ENCODE data around the gene ZBTB24.

ZBTB24 gene

GRCh38 chr6:109420751-109421150 is 62.3 kb downstream of the ZBTB24 start:
- DNase-seq (ENCODE audit: low read depth) = no peak

DNA sequence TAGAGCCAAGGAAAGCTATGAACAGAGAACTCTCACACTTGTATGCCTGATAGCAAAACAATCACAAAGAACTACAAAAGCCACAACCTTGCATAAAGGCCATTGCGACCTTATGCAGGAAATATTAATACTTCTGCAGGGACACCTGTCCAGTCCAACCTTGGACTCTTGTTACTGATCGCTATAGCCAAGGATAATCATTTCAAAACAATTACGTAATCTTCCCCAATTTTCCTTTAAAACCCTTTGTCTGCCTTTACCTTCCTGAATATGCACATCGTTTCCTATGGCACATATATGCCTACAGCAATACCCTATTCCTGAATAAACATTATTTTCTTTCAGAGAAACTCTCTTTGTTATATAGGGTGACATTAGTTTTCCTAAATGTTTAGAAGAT is 65.4 kb downstream of the ZBTB24 start:
- DNase-seq (ENCODE audit: low read depth) = no peak

Measured in stimulated activated CD4-positive, alpha-beta T cell treated with anti-CD3 and anti-CD28 coated beads, Interleukin-2, amount 100 ng/mL, for 4 hours (primary cell).